Measurements from ENCODE around the gene C1QTNF1.

Gene C1QTNF1

GRCh38 chr17:79079421-79080200 is 55.6 kb downstream of the C1QTNF1 start:
- no peak for DNase-seq (ENCODE audit: low read depth, low spot score)

GRCh38 chr17:79080349-79080748 is 56.4 kb downstream of the C1QTNF1 start:
- no peak for DNase-seq (ENCODE audit: low read depth, low spot score)

- no peak for DNase-seq (ENCODE audit: low read depth, low spot score)
Observed at GRCh38 chr17:79080761-79081290, 56.9 kb downstream of the C1QTNF1 start.

- no peak for DNase-seq (ENCODE audit: low read depth, low spot score)
Observed at GRCh38 chr17:79081571-79082276, 57.8 kb downstream of the C1QTNF1 start.

GRCh38 chr17:79082311-79083190 is 58.6 kb downstream of the C1QTNF1 start:
- DNase-seq (ENCODE audit: low read depth, low spot score), result no peak

- no peak for DNase-seq (ENCODE audit: low read depth, low spot score)
Observed at GRCh38 chr17:79083191-79083971, 59.4 kb downstream of the C1QTNF1 start.

GRCh38 chr17:79084291-79085153 is 60.6 kb downstream of the C1QTNF1 start:
- DNase-seq (ENCODE audit: low read depth, low spot score), result no peak

- DNase-seq (ENCODE audit: low read depth, low spot score), result no peak
Observed at GRCh38 chr17:79085154-79085920, 61.4 kb downstream of the C1QTNF1 start.

- no peak for DNase-seq (ENCODE audit: low read depth, low spot score)
Observed at GRCh38 chr17:79085921-79086551, 62.1 kb downstream of the C1QTNF1 start.

- DNase-seq (ENCODE audit: low read depth, low spot score), result no peak
Observed at GRCh38 chr17:79086609-79087427, 62.8 kb downstream of the C1QTNF1 start.

GRCh38 chr17:79087428-79088143 is 63.6 kb downstream of the C1QTNF1 start:
- DNase-seq (ENCODE audit: low read depth, low spot score), result no peak

- DNase-seq (ENCODE audit: low read depth, low spot score), result no peak
Observed at GRCh38 chr17:79088247-79088996, 64.5 kb downstream of the C1QTNF1 start.

GRCh38 chr17:79088997-79089328 is 65.0 kb downstream of the C1QTNF1 start:
- DNase-seq (ENCODE audit: low read depth, low spot score), result no peak

- DNase-seq (ENCODE audit: low read depth, low spot score), result no peak
Observed at GRCh38 chr17:79089720-79090442, 65.9 kb downstream of the C1QTNF1 start.

- DNase-seq (ENCODE audit: low read depth, low spot score), result no peak
Observed at GRCh38 chr17:79090443-79091225, 66.7 kb downstream of the C1QTNF1 start.
